Dermis microvascular lymphatic vessel endothelial cell (primary cell): ENCODE results near the gene RHBDL2. TPM values are rescaled to one million over a fixed set of nuclear protein-coding genes. Genes with fewer than 3 reads are reported as not detected.

Source experiments
- total RNA-seq: library from RNA; depleted of rRNA; stranded (reverse); fragments of >200 nt; gene quantifications from 2 replicates; pipeline ENCODE4 v1.2.1, GENCODE V29; 2014

Gene RHBDL2
- total RNA-seq, 1 donor from 2014 or later, result 0.13 TPM

Other genes with a start within 250 kb of the RHBDL2 start
- gene RRAGC, start 82.1 kb downstream of the RHBDL2 start, total RNA-seq, result 16.0 and 24.4 TPM in 2 replicates
- 5.8 and 8.7 TPM in 2 replicates for gene MYCBP, start 68.5 kb downstream of the RHBDL2 start, total RNA-seq
- gene GJA9, start 60.2 kb downstream of the RHBDL2 start, total RNA-seq, result not detected in 2 replicates
- gene AKIRIN1, start 49.4 kb upstream of the RHBDL2 start, total RNA-seq, result 31.7 and 42.5 TPM in 2 replicates
- gene NDUFS5, start 84.5 kb upstream of the RHBDL2 start, total RNA-seq, result 337 and 433 TPM in 2 replicates